ENCODE results near the gene GLIS2.

GLIS2 gene

DNA sequence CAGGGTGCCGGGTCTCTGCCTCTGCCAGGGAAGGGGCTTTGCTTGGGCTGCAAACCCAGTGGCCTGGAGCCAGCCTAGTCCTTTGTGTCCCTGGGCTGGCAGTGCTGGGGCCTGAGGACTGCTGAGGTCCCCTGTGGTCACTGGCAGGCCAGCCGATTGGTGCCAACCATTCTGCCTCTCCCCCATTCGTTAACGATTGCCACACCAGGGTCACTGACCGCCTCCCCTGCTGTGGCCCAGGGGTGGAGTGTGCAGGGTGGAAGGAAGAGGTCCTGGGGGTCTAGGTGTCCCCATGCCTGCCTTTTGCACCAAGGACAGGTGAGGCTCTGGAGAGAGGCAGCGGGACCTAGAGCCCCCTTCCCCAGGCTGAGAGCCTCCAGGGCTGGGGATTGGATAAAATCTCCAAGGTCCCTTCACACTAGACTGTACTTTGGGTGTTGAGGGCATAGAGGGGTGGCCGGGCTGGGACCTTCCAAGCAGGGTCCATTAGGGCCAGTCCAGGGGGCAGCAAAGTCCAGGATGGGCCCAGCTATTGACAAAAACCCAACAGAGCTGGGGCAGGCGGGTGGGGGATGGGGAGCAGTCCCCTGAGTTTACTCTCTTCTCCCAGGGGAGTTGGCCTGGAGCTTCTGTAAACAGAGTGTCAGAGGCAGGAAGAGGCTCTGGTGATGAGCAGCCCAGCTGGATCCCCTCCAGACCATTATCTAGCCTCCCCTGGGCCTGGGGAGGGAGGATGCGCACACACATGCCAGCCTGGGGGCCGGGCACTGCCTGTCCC is 56.9 kb downstream of the GLIS2 start:
- no peak for DNase-seq

DNA sequence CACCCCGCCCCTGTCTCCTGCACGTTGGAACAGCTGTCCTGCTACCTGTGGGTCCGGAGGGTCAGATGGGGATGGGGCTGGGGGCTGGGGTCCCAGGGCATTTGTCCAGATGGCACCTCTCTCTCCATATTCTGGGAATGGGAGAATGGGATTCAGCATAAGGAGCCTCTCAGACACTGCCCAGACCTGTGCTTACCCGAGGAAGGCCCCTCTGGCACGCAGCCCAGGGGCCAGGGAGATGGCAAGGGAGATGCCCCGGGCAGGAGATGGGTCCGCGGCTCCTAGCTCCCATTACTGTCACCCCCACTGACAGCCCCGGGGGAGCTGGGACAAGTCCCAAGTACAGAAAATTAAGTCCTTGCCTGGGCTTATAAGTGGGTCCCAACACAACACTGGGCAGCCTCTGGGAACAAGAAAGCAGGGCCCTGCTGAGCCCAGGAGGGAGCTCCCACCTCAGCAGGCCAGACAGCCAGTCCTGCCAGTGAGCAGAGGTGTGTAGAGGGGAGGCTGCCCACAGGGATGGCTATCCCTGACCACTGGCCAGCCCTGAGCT is 57.6 kb downstream of the GLIS2 start:
- DNase-seq, result no peak

DNA sequence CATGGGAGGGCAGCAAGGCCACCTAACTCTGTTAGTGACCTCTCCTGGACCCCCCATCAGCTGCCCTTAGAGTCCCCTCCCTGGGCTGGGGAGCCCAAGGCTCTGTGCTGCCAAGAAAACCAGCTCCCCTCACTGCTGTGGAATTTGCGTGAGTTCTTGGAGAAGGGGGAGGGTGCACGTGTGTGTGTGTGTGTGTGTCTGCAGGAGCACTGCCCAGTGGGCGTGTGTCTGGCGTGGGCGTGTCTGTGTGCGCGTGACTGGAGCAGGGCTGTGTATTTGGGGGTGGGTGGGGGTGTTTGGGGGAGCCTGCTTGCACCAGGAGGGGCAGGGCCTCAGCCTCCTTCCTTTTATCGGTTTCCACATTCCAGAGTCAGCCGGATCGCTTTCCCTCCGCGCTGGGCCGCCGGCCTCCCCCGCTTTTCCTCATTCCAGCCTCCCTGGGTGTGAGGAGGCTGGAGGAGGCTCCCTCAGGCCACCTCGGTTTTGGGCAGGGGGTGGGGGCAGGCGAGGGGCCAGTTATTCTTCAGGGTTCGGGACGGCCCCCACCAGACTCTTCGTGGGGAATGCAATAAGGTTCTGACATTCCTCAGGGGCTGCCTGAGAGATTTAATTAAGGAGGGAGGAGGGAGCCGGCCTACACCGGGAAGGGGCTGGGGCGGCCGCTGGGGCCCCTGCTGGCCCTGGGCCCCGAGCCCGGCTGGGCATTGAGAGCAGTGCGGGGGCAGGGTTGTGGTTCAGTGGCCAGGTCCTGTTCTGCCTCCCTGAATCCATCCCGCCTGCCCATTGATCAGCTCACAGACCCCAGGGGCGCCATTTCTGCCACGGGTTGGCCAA is 58.3 kb downstream of the GLIS2 start:
- DNase-seq, result no peak

DNA sequence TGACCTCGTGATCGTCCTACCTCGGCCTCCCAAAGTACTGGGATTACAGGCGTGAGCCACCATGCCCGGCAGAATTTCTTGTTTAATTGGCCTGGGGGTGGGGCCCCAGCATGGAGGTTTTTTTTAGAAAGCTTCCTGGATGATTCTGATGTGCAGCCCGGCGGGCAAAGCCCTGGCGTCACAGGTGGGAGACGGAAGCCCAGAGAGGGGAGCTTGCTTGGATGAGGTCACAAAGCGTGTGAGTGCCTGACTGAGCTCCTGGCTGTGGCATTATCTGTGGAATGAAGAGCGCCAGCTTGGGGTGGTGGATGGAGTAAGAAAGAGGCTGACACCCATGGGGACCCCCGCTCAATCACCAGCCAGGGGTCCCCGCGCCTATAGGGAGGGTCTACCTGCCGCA is 59.9 kb downstream of the GLIS2 start:
- DNase-seq, result no peak

DNA sequence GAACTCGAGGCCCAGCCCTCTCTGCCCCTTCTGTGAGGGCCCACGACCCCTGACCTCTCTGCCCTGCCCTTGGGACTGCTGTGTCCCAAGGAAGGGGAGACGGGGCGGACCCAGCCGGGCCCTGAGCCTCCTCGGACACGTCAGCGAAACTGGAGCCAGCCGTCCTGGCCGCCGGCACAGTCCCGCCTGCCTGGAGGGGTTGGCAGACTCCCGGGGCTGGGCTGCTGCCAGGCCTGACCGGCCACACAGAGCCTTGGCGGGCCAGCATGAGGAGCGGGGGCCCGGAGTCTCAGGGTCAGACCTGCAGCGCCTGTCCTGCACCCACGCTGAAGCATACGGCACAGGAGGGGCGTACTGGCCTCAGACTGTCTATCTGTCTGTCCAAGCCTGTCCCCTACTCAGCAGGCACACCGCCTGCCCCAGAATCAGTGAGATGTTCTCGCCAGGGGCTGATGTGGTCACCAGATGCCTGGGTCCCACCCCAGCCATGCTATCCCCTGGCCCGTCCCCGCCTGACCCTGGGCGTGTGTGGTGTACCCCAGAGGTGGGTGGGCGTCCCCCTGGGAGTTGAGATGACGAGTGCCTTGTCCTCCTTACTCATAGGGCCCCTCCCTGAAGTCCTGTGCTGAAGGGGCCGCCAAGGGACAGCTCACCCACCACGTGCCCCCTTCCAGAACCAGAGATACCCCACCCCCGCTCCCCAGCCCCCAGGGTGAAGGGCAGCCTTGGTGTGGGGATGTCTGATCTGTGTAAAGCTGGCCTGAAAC is 60.4 kb downstream of the GLIS2 start:
- no peak for DNase-seq

DNA sequence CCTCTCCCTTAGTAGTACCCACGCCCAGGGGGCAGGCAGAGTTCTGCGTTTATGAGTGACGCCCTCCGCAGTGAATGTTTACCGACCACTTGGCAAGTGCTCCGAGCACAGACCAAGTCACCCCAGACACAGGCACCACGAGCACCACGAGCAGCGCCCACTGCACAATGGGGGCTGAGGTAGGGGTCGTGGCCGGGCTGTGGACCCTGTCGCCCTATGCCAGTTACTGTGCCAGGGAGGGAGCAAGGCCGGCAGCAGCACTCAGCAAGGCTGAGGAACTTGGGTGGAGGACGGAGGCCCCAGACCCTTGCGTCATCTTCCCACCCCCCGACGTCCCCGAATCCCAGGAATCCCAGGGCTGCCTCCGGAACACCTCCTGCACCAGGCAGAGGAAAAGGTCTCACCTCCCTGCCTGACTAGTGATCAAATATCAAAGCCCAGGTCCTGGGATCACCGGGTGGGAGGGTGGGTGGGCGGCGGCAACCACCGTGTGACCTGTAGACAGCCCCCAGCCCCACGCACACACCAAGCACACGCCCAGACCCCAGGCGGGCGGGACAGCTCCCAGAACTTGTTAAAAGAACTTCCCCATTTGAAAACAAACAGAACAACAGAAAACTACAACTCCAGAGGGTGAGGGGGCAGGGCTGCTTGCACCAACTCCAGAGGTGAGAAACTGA is 61.2 kb downstream of the GLIS2 start:
- DNase-seq, result no peak

DNA sequence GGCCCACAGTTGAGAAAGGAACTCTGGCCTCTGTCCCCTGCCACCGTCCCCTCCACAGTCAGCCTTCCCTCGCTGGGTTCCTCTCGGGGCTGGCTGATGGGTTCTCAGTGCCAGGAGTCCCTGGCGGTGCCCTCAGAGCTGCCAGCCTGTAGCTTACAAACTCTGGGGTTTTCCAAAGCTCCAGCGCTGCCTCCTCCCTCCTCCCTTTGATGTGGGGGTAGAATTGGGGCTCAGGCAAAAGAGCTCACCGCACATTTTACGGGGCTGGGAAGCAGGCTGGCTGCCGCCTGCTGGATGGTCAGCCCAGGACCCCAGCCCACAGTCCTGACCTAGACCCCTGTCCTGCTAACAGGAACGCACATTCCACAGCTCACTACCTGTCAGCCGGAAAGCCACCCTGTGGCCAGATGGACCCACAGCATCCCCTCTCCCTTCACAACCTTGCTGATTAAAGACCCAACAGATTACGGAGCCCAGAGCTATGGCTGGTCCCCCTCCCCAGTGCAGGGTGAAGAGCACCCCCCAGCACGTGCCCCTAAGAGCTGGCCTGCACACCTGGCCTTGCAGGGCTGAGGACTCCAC is 61.8 kb downstream of the GLIS2 start:
- no peak for DNase-seq

DNA sequence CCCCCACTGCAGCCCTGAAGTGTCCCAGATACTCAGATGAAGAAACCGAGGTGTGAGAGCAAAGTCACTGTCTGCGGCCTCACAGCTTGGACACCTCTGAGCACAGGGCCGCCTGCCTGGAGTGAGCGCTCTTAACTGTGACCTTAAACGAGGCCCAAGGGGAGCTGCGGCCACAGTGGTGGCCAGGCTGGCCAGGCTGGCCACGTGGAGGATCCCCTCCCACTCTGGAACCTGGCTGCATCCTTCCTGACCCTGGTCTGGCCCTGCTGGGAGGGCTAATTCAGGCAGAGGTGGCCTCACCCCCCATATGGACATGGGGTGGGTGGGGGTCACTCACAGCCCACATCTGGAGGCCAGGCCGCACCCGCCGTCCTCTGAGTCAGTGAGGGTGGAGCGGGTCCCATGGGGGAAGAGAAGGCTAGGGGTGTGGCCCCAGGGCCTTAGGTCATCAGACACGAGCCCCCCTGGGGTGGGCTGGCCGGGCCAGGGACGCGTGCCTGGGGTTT is 62.3 kb downstream of the GLIS2 start:
- DNase-seq, result no peak

DNA sequence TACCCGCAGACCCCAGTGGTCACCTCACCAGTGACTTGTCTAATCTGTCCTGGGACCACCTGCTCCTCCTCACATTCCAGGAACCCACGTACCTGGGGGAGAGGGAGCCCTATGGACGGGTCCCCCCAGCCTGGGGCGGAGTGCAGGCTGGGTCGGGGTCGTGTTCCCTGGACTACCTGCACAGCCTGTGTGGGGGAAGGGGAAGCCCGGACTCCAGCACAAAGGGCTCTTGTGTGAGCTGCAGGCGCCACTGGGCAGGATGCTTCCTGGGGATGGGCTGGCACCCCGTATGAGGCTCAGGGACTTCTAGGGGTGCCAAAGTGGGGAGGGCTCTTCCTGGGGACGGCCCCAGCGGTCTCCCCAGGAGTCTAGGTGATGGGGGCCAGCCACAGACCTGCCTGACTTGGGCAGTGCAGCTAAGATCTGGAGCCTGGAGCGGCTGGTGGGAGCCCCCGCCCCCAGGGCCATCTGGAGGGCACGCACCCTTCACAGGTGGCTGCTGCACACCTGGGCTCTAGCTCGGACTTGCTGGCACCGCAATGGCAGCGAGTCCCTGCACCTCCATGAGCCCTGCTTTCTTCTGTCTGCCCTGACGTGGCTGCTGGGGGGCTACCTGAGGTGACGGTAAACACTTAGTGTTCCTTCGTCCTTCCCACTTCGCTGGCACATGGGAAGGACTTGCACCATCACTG is 63.3 kb downstream of the GLIS2 start:
- DNase-seq, result no peak

DNA sequence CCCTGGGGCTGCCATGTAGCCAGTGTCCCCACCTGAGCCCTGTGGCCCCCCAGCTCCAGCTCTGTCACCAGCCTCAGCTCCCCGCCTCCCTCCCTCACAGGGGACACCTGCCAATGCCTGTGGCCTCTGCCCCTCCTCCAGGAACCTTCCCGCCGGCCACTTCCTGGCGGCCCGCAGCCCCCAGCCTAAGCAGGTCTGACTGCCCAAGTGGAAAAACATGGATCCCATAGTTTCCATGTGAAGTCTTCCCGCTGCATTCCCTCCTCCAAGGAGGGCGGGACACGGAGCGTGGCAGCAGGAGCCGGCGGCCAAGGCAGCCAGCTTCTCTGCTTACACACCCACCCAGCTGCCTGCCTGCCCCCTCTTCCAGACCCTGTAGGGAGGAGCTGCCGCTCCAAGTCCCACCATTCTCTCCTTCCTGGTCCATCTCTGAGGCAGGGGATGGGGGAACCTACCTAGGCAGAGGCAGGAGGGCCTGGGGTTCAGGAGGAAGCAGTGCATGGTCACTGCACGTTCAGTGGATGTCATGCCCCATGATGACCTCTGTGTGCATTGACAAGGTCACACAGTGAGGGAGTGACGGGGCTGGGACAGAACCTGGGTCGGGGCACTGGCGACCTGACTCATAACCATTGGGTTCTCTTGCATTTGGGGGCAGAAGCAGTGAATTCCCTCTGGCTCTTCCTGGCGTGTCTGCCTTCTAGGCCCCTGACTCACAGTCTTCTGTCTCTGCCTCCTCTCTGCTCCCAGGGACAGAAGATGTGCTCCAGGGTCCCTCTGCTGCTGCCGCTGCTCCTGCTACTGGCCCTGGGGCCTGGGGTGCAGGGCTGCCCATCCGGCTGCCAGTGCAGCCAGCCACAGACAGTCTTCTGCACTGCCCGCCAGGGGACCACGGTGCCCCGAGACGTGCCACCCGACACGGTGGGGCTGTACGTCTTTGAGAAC is 64.5 kb downstream of the GLIS2 start:
- no peak for DNase-seq

DNA sequence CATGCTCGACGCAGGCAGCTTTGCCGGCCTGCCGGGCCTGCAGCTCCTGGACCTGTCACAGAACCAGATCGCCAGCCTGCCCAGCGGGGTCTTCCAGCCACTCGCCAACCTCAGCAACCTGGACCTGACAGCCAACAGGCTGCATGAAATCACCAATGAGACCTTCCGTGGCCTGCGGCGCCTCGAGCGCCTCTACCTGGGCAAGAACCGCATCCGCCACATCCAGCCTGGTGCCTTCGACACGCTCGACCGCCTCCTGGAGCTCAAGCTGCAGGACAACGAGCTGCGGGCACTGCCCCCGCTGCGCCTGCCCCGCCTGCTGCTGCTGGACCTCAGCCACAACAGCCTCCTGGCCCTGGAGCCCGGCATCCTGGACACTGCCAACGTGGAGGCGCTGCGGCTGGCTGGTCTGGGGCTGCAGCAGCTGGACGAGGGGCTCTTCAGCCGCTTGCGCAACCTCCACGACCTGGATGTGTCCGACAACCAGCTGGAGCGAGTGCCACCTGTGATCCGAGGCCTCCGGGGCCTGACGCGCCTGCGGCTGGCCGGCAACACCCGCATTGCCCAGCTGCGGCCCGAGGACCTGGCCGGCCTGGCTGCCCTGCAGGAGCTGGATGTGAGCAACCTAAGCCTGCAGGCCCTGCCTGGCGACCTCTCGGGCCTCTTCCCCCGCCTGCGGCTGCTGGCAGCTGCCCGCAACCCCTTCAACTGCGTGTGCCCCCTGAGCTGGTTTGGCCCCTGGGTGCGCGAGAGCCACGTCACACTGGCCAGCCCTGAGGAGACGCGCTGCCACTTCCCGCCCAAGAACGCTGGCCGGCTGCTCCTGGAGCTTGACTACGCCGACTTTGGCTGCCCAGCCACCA is 65.4 kb downstream of the GLIS2 start:
- no peak for DNase-seq

DNA sequence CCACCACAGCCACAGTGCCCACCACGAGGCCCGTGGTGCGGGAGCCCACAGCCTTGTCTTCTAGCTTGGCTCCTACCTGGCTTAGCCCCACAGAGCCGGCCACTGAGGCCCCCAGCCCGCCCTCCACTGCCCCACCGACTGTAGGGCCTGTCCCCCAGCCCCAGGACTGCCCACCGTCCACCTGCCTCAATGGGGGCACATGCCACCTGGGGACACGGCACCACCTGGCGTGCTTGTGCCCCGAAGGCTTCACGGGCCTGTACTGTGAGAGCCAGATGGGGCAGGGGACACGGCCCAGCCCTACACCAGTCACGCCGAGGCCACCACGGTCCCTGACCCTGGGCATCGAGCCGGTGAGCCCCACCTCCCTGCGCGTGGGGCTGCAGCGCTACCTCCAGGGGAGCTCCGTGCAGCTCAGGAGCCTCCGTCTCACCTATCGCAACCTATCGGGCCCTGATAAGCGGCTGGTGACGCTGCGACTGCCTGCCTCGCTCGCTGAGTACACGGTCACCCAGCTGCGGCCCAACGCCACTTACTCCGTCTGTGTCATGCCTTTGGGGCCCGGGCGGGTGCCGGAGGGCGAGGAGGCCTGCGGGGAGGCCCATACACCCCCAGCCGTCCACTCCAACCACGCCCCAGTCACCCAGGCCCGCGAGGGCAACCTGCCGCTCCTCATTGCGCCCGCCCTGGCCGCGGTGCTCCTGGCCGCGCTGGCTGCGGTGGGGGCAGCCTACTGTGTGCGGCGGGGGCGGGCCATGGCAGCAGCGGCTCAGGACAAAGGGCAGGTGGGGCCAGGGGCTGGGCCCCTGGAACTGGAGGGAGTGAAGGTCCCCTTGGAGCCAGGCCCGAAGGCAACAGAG is 66.3 kb downstream of the GLIS2 start:
- DNase-seq, result no peak

DNA sequence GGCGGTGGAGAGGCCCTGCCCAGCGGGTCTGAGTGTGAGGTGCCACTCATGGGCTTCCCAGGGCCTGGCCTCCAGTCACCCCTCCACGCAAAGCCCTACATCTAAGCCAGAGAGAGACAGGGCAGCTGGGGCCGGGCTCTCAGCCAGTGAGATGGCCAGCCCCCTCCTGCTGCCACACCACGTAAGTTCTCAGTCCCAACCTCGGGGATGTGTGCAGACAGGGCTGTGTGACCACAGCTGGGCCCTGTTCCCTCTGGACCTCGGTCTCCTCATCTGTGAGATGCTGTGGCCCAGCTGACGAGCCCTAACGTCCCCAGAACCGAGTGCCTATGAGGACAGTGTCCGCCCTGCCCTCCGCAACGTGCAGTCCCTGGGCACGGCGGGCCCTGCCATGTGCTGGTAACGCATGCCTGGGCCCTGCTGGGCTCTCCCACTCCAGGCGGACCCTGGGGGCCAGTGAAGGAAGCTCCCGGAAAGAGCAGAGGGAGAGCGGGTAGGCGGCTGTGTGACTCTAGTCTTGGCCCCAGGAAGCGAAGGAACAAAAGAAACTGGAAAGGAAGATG is 67.0 kb downstream of the GLIS2 start:
- no peak for DNase-seq

DNA sequence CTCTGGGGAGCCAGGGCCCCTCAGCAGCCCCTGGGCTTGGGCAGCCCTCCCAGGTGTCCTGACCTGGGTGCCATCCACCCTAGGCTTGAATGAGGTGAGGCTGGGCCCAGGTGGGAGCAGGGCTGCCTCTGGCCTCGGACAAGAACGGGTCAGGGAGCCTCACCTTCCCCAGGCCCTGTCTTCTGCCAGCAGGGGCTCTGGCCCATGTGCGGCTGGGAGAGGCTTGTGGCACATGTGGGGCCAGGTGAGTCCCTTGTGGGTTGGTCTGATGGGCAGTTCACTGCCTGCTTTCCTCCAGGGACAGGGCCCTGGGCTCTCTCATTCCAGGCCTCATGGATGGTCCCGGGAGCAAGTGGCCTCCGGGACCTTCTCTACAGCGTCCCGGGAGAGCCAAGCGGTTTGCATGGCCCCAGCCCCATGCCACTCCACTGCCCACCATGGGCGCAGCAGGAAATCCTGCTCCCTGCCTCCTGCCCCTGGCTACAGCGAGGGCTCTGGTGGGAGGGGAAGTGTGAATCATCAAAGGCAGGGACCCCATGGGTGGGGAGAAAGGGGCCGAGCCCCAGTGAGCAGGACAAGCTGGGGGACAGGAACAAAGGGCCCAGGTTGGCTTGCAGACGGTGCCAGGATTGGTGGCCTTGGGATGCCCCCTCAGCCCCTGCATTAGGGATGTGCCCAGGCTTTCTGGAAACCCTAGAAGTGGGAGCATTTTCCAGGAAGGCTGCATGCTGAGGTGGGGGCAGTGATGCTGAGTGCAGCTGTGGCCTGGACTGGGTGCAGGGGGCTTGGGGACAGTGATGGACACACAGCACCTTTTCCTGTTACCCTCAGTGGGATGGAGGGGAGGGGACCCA is 68.0 kb downstream of the GLIS2 start:
- DNase-seq, result no peak

DNA sequence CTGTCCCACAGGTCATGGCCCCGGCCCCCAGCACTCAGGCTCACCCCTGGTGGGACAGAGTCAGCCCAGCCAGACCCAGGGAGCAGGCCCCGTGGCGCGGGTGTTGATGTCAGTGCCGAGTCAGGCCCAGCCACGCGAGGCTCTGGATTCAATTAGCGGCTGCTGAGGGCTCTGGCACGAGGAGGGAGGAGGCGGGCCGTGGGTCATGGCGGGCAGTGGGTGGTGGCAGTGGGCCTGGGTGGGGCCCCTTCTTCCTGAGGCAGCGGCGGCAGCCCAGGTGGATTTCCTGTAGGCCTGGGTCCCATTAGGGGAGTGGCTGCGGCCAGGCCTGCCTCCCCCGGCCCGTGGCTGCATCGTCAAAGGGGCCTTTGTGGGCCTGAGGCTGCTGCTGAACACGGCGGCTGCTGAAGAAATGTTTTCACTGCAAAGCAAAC is 68.7 kb downstream of the GLIS2 start:
- no peak for DNase-seq

DNA sequence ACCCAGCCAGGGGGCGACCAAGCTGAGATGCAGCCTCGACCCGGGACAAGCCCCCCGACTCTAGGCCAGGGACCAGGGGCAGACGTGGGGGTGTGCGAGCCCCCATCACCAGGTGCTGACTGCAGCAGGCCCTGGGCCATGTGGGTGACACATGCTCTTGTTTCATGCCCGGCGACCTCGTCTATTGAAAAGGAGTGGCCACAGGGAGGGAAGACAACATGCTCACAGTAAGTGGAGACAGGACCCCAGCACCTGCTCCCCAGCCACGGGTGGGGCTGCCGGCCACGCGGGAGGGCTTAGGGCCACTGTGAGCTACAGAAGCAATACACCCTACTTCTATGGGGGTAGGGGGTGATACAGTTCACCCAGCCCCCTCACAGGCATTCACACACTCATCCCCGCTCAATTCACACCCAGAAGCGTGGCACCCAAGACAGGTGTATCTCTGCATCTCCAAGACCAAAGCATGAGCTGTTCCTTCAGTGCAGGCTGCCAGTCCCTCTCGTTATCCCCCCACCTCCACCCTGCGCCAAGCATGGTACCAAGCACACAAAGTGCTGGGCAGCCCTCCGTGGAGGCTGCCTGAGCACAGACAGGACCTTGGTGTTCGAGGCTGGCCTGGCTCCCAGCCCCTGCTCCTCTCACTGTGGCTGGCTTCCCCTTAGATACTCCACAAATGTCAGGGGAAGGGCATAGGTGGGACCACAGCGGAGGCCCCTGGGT is 69.4 kb downstream of the GLIS2 start:
- no peak for DNase-seq

All from stimulated activated CD4-positive, alpha-beta T cell treated with anti-CD3 and anti-CD28 coated beads, Interleukin-4, amount 100 ng/mL, for 24 hours (primary cell).